OCI-LY3 (cell line): ENCODE data around the gene SRPK1.

ENCODE experiments used
- EZH2phosphoT487 ChIP-seq: fragments of 200-600 bp; shearing (Covaris generic); IDR thresholded peaks from 2 replicates; pipeline ENCODE4 v1.6.1; 2018; ENCODE audit warnings: antibody characterized with exemption, mixed run types, low read depth
- TF ChIP-seq, protein P1 (sequence below): fragments of 200-600, 300-600 bp; sonication (generic); IDR thresholded peaks from 2 replicates; pipeline ENCODE4 v1.5.1; 2014; ENCODE audit warnings: antibody characterized with exemption, low read length, low read depth

DNA sequence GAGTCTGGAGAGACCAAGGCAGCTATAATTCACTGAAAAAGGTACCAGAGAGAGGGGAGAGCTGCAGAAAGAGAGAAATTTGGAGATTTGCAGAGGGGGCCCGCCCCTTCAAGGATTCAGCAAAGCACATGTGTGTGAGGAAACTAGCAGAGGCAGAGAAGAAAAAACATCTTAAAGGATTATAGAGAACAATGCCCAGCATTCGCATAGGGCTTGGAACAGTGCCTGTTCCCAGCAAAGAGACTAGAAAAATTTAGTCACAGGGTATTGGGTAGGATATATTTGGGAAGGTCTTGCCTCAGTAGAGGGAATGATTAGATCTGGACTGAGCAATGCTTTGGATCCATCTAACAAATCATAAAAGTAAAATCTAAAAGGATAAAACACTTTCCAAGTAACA lies 44.0 kb downstream of the SRPK1 start:
- TF ChIP-seq, protein P1, sequence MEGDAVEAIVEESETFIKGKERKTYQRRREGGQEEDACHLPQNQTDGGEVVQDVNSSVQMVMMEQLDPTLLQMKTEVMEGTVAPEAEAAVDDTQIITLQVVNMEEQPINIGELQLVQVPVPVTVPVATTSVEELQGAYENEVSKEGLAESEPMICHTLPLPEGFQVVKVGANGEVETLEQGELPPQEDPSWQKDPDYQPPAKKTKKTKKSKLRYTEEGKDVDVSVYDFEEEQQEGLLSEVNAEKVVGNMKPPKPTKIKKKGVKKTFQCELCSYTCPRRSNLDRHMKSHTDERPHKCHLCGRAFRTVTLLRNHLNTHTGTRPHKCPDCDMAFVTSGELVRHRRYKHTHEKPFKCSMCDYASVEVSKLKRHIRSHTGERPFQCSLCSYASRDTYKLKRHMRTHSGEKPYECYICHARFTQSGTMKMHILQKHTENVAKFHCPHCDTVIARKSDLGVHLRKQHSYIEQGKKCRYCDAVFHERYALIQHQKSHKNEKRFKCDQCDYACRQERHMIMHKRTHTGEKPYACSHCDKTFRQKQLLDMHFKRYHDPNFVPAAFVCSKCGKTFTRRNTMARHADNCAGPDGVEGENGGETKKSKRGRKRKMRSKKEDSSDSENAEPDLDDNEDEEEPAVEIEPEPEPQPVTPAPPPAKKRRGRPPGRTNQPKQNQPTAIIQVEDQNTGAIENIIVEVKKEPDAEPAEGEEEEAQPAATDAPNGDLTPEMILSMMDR, result no peak
- no peak for TF ChIP-seq EZH2phosphoT487
